Renal cortical epithelial cell (primary cell): ENCODE data around the gene TMEM132E. TPM values are rescaled to one million over a fixed set of nuclear protein-coding genes. Genes with fewer than 3 reads are reported as not detected.
A peak's percentile ranks its signal among the peaks of the same experiment; 100 is the strongest.

Experiments
- DNase-seq: peaks from one replicate; pipeline ENCODE4 v3.0.0-alpha.2; 2011; ENCODE audit warnings: low read depth
- total RNA-seq: library from RNA; depleted of rRNA; stranded (reverse); fragments of >200 nt; gene quantifications from 2 replicates; pipeline ENCODE4 v1.2.3, GENCODE V29; 2014

Gene TMEM132E
- total RNA-seq, 1 donor from 2014 or later, result not detected

DNA sequence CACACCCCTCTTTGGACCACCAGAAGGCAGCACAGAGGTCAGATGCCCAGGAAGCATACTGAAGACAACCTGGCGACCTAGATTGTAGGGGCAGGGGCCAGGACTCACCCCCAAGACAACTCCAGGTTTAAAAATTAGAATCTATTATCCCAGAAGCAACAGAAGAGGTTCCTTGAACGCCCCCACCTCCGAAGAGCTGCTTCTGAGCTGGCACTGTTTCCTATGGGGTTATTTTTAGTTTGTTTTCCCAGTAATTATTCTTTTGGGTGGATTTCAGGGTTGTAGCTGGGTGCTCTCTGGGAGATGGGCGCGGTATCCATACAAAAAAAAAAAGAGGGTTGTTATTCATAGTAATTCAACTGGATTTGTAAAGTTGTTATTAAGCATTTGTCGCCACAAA lies 10.4 kb upstream of the TMEM132E start:
- DNase-seq, result no peak

DNA sequence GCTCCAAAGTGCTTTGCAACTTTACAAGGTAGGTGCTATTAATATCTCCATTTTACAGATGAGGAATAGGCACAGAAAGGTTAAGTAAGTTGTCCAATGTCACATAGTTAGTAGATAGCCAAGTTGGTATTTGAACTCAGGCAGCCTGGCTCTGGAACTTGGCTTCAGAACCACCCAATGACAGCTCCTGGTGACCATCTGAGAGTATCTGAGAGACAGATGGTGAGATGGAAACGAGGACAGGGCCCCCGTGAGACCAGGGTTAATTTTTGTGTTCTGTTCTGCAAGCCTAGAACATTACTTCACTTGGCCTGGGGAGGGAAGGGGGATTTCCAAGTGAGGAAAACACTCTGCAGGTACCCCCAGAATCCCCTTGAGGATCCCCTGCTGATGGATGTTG lies 9.8 kb upstream of the TMEM132E start:
- no peak for DNase-seq

GRCh38 chr17:34570506-34570905 lies 8.9 kb upstream of the TMEM132E start:
- DNase-seq, result no peak

DNA sequence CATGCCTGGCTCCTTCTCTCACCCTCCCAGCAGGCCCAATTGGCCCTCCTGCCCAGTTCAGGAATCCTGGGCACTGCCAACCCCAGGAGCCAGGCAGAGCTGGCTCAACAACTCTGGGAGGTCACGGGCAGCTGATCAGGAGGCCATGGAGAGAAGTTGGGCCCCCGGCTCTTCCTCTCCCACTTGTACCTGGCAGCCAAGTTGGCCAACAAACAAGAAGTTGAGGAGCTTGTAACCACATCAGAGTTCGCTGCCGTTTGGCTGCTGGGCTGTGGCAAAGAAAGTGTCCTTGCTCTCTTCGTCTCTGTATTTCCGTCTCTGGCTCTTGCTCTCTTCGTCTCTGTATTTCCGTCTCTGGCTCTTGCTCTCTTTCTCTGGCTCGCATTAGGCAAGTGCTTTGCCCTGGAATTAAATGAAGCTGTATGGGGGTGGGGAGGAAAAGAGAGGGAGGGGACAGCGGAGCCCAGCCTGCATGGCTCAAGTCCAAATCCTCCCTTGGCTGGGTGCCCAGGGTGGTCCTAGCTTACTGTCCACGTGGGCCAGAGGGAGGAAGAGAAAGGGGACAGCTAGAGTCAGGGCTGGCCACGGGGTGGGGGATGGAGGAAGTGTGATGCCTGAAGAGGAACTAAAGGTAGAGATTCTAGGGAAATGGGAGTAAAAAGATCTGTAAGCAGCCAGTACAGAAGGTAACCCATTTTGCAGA lies 7.8 kb upstream of the TMEM132E start:
- no peak for DNase-seq

DNA sequence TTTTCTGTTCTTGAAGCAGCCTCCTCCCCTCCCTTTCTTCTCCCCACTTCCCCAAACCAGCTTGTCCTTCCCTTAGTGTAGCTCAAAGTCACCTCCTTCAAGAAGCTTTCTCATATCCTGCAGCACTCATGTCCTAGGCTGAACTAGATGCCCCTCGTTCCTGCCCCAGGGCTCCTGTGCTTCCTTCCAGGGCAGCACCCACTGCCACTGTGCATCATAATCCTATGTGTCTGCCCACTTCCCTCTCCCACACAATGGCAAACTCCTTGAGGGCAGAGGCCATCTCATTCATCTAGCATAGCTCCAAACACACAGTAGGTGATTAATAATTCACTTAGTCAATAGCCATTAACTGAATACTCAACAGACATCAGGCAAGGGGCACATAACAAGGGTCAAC lies 6.9 kb upstream of the TMEM132E start:
- no peak for DNase-seq

DNA sequence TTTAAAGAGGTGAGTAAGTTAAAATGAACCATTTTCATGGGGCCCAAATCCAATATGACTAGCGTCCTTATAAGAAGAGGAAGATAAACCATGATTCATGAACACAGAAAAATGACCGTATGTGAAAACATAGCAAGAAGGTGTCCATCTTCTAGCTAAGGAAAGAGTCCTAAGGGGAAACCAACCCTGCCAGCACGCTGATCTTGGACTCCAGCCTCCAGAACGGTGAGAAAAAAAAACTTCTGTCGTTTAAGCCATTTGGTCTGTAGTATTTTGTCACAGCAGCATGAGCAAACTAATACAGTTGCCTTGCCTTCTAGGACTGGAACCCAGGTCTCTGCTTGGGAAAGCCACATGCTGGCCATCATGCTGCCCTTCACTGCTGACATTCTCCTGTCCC lies 4.2 kb upstream of the TMEM132E start:
- no peak for DNase-seq

DNA sequence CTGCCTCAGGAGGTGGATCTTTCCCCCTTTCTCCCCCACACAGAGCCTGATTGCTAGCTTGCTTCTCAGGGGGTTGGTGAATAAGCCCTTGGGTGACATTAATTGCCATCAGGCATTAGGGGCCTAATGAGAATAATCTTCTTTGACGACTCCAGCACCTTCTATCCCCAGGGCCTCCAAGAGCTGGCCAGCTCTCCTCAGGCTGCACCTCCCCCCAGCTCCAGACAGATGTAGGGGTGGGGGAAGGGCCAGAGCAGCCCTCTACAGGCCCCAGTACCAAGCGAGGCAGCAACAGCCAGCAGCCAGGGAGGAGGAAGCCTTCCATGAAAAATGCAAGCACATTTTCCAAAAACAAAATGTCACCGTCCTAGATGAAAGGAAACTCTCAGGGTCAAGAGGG lies 1.4 kb upstream of the TMEM132E start:
- no peak for DNase-seq

DNA sequence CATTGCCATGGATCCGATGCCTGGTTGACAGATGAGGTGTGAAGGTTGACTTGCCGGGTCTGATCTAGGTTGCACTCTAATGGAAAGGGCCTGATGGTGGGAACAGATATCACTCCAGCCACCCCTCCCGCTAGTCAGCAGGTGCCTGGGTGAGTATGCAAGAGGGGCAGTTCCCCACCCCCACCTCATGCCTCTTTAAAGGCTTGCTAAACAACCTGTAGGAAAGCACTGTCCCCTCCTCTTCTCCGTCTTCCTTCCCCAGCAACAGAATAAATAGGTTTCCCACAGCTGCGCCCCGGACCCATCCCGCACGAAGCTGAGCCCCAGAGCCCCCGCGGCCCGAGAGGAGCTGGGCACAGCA lies 746 bp upstream of the TMEM132E start:
- DNase-seq, result no peak

DNA sequence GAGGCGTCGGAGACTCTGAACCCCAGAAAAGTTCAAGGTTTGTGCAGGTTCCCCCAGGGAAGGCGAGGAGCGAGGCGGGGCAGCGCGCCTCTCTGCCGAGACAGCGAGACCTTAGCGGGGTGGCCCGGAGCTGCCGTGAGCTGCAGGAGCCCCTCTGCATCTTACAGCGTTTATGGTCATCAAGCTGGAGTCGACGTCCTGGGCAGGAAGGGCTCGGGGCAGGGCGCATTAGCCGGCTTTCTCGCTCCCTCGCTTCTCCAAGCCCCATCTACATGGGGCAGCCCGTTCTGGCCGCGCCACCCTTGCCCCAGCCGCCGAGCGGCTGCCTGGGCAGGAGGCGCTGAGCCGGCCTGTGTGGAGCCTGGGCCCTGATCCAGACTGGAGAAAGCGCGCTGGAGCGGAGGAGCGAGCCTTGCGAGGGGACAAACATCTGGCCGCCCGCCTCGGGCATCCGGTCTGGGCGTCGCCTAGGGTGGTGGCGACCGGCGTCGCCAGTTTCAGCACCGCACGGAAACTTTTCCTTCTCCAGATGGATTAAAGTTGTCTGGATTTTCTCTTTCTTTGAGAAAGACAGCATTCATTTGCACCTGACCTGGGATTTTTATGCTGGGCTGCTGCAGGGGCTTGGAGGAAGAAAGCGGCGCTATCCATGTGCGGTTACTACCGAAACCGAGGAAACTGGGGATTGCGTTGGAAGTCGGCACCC lies 750 bp downstream of the TMEM132E start:
- no peak for DNase-seq

- no peak for DNase-seq
Measured at GRCh38 chr17:34580685-34581445, 1.5 kb downstream of the TMEM132E start.

DNA sequence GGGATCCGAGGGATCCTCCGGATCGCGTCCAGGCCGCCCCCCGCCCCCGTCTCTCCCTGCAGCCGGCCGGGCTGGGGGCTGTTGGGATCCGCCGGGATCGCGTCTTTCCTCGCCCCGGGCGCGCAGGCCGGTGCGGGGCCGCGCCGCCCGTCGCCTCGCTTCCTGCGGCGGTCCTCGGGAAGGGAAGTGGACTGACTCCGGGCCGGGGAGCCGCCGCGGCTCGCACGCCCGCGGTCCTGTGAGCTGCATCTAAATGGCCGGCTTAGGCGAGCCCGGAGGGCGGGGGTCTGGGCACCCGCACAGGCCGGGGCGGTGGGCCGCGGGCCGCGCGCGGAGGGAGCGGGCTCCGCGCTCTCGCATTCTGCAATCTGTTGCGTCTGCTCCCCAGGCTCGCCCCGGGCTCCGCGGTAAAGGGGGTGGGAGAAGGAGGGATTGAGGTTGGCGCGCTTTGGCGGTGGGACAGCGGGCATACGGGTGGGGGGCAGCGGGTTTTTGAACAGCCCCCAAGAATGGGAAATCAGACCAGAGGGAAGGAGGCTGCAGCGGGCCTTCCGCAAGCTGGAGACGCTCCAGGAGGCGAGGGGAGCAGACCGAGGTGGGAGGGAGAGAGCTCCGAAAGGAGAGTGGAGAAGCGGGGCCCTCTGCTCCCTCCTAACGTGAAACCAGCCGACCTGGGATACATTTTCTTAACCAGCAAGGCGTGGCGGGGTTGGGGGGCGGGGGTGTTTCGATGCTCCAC lies 2.2 kb downstream of the TMEM132E start:
- no peak for DNase-seq

- no peak for DNase-seq
Measured at GRCh38 chr17:34582185-34582900, 3.0 kb downstream of the TMEM132E start.

DNA sequence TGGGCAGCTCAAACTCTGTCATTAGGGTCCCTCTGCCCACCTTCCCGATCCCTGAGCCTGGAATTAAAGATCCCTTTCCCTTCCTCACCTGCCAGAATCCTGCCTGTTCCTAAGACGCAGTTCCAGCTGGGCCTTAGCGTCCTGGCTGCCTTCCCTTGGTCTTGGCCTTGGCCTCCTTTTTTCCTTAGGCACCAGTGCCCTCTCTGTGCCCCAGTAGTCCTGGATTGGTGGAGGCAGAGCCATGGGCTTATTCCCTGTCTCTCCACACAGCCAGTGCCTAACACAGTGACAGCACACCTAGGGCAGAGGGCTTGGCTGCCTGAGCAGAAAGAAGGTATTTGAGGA lies 3.5 kb downstream of the TMEM132E start:
- DNase-seq, result no peak

- DNase-seq, result peak; percentile 31
Measured at GRCh38 chr17:34584805-34585416, 5.5 kb downstream of the TMEM132E start.

DNA sequence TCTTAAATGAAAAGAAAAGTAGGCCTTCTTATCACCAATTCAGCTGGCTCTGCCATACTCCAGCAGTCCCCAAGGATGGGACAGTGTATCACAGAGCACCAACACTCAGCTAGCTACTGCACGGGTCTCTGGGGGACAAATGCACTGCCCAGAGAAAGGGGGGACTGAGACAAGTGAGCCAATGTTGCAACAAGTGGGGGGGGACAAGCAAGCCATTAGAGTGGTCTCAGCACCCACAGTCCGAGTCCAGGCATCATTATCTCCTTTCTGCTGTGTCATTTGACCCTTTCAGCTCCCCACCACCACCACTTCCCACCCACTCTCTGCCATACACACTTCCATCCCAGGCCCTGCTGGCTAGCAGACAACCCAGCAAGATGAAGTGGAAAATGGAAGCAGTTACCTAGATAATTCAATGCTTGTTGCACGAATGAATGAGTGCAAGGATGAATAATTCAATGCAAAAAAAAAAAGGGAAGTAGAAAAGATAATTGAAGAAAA lies 7.0 kb downstream of the TMEM132E start:
- DNase-seq, result no peak

GRCh38 chr17:34588266-34588665 lies 8.9 kb downstream of the TMEM132E start:
- no peak for DNase-seq

- DNase-seq, result no peak
Measured at GRCh38 chr17:34589120-34589965, 10.0 kb downstream of the TMEM132E start.

DNA sequence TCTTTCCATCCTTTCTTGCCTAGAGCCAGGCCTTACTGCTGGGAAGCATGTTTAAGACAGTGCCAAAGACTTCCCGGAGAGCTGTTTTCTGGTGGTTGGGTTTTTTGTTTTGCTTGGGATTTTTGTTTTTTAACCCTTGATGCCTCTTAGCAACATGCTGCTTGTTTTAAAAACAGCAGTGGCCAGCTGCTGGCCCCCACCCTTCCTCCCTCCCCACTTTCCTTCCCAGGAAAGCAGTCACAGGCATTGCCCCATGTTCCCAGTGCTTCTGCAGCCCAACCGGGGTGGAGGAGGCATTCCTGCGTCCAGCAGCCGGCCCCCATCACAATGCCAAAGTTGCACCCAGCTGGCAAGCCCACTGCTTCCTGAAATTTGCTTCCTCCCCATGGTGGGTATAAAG lies 12.6 kb downstream of the TMEM132E start:
- DNase-seq, result no peak

- DNase-seq, result no peak
Measured at GRCh38 chr17:34596920-34597319, 17.5 kb downstream of the TMEM132E start.

- no peak for DNase-seq
Measured at GRCh38 chr17:34598161-34598776, 18.9 kb downstream of the TMEM132E start.
